Measurements from ENCODE around the gene TTN.

Gene TTN

GRCh38 chr2:178480227-178481181 is 326.7 kb downstream of the TTN start, which contains the start of gene PLEKHA3:
TSS of gene PLEKHA3 (plus strand) at chr2:178480457. CDS start at chr2:178480870, 413 bp downstream.
- DNase-seq = peak; percentile 77

- no peak for DNase-seq
Measured at GRCh38 chr2:178479758-178480226, 327.4 kb downstream of the TTN start.

GRCh38 chr2:178479275-178479616 is 328.0 kb downstream of the TTN start:
- DNase-seq = no peak

- DNase-seq = peak; percentile 59
Measured at GRCh38 chr2:178478439-178479274, 328.6 kb downstream of the TTN start, which contains the start of gene FKBP7. TSS of gene FKBP7 (minus strand) at chr2:178478600. CDS start at chr2:178478499, 101 bp downstream.

- DNase-seq = no peak
Measured at GRCh38 chr2:178478130-178478438, 329.1 kb downstream of the TTN start.

- no peak for DNase-seq
Measured at GRCh38 chr2:178477443-178478129, 329.6 kb downstream of the TTN start.

GRCh38 chr2:178476477-178476876 is 330.7 kb downstream of the TTN start:
- DNase-seq = no peak

Data from DMS 273 treated with DMSO at 0.1 percent for 48 hours (cell line).